ENCODE measurements around the gene DCAF17.
"Not testable (repeated sequence)": the region's sequence is repeated elsewhere in the genome, so short reads cannot be mapped to it uniquely, and the experiment has no call there.

The DCAF17 gene

DNA sequence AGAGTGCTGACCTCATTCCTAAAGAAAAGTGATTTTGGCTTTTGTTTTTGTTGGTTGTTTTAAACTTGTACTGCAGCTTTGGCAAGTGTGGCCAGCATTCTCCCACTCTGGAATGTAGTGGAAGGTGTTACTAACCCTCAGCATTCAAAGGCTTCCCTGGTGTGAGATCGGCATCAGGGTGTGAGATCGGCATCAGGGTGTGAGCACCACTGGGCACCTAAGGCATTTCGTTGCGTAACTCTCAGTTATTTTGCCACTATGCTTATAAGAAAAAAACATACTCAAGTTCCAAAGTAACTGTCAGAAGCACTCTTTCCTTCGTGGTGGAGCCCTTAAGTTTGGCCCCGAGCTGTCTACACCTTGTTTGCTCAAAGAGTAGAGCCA, 90.0 kb downstream of the DCAF17 start:
- Histone ChIP-seq H2AFZ (ENCODE audit: low read depth, low read length) (no peak overlapping the region), H3K9ac (ENCODE audit: low read depth, low read length) (no peak overlapping the region), H3K4me1 (ENCODE audit: insufficient read depth, low read length) (peaks cover 25% of the 10 kb centered on the region), H3K27ac (ENCODE audit: low read length) (no peak overlapping the region), H3K79me2 (ENCODE audit: insufficient read depth, low read length) (no peaks in the 10 kb centered on the region), H3K4me3 (ENCODE audit: low read depth in 1 of 2, low read length in 2 of 2) (peak overlapping the region in 1 of 2 experiments; percentile 69; a peak in 1 of 4 replicates), H3K4me2 (ENCODE audit: insufficient read depth, low read length) (peak overlapping the region; percentile 90; the same call in 1 of the 2 replicates), H3K36me3 (ENCODE audit: insufficient read depth, low read length) (no peaks in the 10 kb centered on the region), H3K27me3 (ENCODE audit: insufficient read depth, low read length, poor library complexity) (peaks cover 51% of the 10 kb centered on the region), H4K20me1 (ENCODE audit: insufficient read depth, low read length) (peaks cover 3% of the 10 kb centered on the region), H3K9me3 (ENCODE audit: insufficient read depth, low read length, severe bottlenecking) (no peaks in the 10 kb centered on the region)
- ATAC-seq (ENCODE audit: insufficient read depth, low read depth) = no peak
- TF ChIP-seq, protein P1, sequence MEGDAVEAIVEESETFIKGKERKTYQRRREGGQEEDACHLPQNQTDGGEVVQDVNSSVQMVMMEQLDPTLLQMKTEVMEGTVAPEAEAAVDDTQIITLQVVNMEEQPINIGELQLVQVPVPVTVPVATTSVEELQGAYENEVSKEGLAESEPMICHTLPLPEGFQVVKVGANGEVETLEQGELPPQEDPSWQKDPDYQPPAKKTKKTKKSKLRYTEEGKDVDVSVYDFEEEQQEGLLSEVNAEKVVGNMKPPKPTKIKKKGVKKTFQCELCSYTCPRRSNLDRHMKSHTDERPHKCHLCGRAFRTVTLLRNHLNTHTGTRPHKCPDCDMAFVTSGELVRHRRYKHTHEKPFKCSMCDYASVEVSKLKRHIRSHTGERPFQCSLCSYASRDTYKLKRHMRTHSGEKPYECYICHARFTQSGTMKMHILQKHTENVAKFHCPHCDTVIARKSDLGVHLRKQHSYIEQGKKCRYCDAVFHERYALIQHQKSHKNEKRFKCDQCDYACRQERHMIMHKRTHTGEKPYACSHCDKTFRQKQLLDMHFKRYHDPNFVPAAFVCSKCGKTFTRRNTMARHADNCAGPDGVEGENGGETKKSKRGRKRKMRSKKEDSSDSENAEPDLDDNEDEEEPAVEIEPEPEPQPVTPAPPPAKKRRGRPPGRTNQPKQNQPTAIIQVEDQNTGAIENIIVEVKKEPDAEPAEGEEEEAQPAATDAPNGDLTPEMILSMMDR (IDR thresholded peaks at IDR 0.05; ENCODE audit: borderline replicate concordance, extremely low read depth, low read length, poor library complexity, severe bottlenecking) = no peak
- TF ChIP-seq EZH2 (IDR thresholded peaks at IDR 0.05; ENCODE audit: borderline replicate concordance, low read depth, low read length, severe bottlenecking) = peak; percentile 44
- no peak for DNase-seq

DNA sequence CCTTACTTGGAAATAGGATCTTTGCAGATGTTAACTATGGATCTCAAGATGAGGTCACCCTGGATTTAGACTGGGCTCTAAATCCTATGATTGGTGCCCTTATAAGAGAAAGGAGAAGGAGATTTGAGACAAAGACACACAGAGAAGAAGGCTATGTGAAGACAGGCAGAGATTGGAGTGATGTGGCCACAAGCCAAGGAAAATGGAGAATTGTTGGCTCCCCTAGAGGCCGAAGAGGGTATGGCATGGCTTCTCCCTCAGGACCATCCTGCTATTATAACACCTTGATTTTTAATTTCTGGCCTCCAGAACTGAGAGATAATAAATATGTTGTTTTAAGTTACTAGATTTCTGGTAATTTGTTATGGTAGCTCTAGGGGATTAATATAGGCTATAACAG, 95.9 kb downstream of the DCAF17 start:
- DNase-seq = no peak
- Histone ChIP-seq H3K27ac (ENCODE audit: low read length) (no peak overlapping the region), H3K4me1 (ENCODE audit: insufficient read depth, low read length) (no peaks in the 10 kb centered on the region), H3K27me3 (ENCODE audit: insufficient read depth, low read length, poor library complexity) (peaks cover 3% of the 10 kb centered on the region), H3K36me3 (ENCODE audit: insufficient read depth, low read length) (no peaks in the 10 kb centered on the region), H3K4me2 (ENCODE audit: insufficient read depth, low read length) (no peak overlapping the region), H3K4me3 (ENCODE audit: low read depth in 1 of 2, low read length in 2 of 2) (no peak overlapping the region), H3K79me2 (ENCODE audit: insufficient read depth, low read length) (no peaks in the 10 kb centered on the region), H3K9me3 (ENCODE audit: insufficient read depth, low read length, severe bottlenecking) (no peaks in the 10 kb centered on the region), H2AFZ (ENCODE audit: low read depth, low read length) (no peak overlapping the region), H3K9ac (ENCODE audit: low read depth, low read length) (no peak overlapping the region), H4K20me1 (ENCODE audit: insufficient read depth, low read length) (no peaks in the 10 kb centered on the region)
- no peak for ATAC-seq (ENCODE audit: insufficient read depth, low read depth)
- no peak for TF ChIP-seq EZH2 (IDR thresholded peaks at IDR 0.05; ENCODE audit: borderline replicate concordance, low read depth, low read length, severe bottlenecking)
- TF ChIP-seq, protein P1 (IDR thresholded peaks at IDR 0.05; ENCODE audit: borderline replicate concordance, extremely low read depth, low read length, poor library complexity, severe bottlenecking) = peak; percentile 70

DNA sequence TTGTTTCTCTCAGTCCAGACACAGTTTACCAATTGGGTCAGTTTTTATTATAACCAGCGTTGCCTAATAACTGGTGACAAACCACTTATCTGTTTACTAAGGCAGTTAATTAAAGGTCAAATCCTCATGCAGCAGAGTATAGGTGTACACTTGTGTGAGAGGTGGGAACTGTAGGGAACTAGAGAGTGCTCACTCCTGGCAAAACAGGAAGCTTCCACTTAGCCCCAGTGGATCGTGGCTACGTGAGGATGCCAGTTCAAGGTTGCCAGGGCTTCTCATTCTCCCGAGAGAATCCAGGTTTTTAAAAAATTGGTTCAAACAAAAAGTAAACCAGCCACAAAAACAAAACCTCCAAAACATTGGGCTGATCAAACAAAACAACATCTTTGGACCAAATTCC, 96.4 kb downstream of the DCAF17 start:
- Histone ChIP-seq H3K9me3 (ENCODE audit: insufficient read depth, low read length, severe bottlenecking) (no peaks in the 10 kb centered on the region), H3K4me3 (ENCODE audit: low read depth in 1 of 2, low read length in 2 of 2) (no peak overlapping the region), H2AFZ (ENCODE audit: low read depth, low read length) (no peak overlapping the region), H3K4me2 (ENCODE audit: insufficient read depth, low read length) (no peak overlapping the region), H3K36me3 (ENCODE audit: insufficient read depth, low read length) (no peaks in the 10 kb centered on the region), H3K9ac (ENCODE audit: low read depth, low read length) (no peak overlapping the region), H3K79me2 (ENCODE audit: insufficient read depth, low read length) (no peaks in the 10 kb centered on the region), H4K20me1 (ENCODE audit: insufficient read depth, low read length) (no peaks in the 10 kb centered on the region), H3K27me3 (ENCODE audit: insufficient read depth, low read length, poor library complexity) (no peaks in the 10 kb centered on the region), H3K27ac (ENCODE audit: low read length) (no peak overlapping the region), H3K4me1 (ENCODE audit: insufficient read depth, low read length) (no peaks in the 10 kb centered on the region)
- ATAC-seq (ENCODE audit: insufficient read depth, low read depth) = no peak
- TF ChIP-seq, protein P1 (IDR thresholded peaks at IDR 0.05; ENCODE audit: borderline replicate concordance, extremely low read depth, low read length, poor library complexity, severe bottlenecking) = no peak
- DNase-seq = no peak

DNA sequence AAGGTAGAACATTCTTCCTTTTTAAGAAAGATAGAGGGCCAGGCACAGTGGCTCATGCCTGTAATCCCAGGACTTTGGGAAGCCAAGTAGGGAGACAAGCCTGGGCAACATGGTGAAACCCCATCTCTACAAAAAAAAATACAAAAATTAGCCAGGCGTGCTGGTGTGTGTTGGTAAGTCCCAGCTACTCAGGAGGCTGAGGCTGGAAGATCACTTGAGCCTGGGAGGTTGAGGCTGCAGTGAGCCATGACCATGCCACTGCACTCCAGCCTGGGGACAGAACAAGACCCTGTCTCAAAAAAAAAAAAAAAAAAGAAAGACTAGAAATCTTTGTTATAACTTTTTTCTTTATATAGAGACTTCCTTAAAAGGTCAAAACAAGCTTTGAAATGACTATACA, 96.8 kb downstream of the DCAF17 start:
- DNase-seq; H4K20me1 ChIP-seq (ENCODE audit: insufficient read depth, low read length): not testable (repeated sequence)

More for the DNA sequence above, 96.8 kb downstream of the DCAF17 start:
- not testable (repeated sequence) for H3K4me1 ChIP-seq (ENCODE audit: insufficient read depth, low read length); H3K36me3 ChIP-seq (ENCODE audit: insufficient read depth, low read length); ATAC-seq (ENCODE audit: insufficient read depth, low read depth); H2AFZ ChIP-seq (ENCODE audit: low read depth, low read length); H3K27ac ChIP-seq (ENCODE audit: low read length); H3K4me2 ChIP-seq (ENCODE audit: insufficient read depth, low read length); H3K27me3 ChIP-seq (ENCODE audit: insufficient read depth, low read length, poor library complexity); H3K79me2 ChIP-seq (ENCODE audit: insufficient read depth, low read length); H3K4me3 ChIP-seq (ENCODE audit: low read depth in 1 of 2, low read length in 2 of 2); H3K9me3 ChIP-seq (ENCODE audit: insufficient read depth, low read length, severe bottlenecking); H3K9ac ChIP-seq (ENCODE audit: low read depth, low read length)

All from DND-41 (cell line).